K562 (cell line): Measurements from ENCODE around the gene MMP19. TPM values are rescaled to one million over a fixed set of nuclear protein-coding genes. Genes with fewer than 3 reads are reported as not detected.

Experiments
- ATF1 ChIP-seq, 2 experiments: fragments of 450-650 bp in 1 of 2; IDR thresholded peaks; 2 replicates each; pipeline ENCODE4 v1.6.1; 2016; ENCODE audit warnings: missing compliant biosample characterization in 1 of 2, missing genetic modification characterization in 1 of 2
- BCOR ChIP-seq: fragments of 450-650 bp; IDR thresholded peaks from 2 replicates; pipeline ENCODE4 v1.6.1; 2016
- BRCA1 ChIP-seq, 2 experiments: fragments of 450-650 bp in 1 of 2; sonication (generic) in 1 of 2; formaldehyde crosslinking in 1 of 2; IDR thresholded peaks; 2 replicates each; pipeline versions ENCODE4 v1.5.0 to v1.6.1; 2017 to 2020; ENCODE audit warnings: mild to moderate bottlenecking in 1 of 2, missing genetic modification reagents in 1 of 2
- ELF1 ChIP-seq: fragments of 200-800 bp; sonication (Bioruptor generic); IDR thresholded peaks from 2 replicates; pipeline ENCODE4 v1.6.1; 2016; ENCODE audit warnings: missing genetic modification characterization, missing compliant biosample characterization
- FOXA3 ChIP-seq, 2 experiments: fragments of 450-650 bp in 1 of 2; sonication (generic) in 1 of 2; formaldehyde crosslinking; IDR thresholded peaks in 1 of 2; conservative IDR thresholded peaks in 1 of 2; 2 replicates each; pipeline versions ENCODE4 v1.4.0 to v1.8.0; 2020 to 2022; ENCODE audit warnings: mild to moderate bottlenecking in 2 of 2, missing genetic modification reagents in 1 of 2
- HDAC1 ChIP-seq, 2 experiments: fragments of 450-650 bp; IDR thresholded peaks; 2 replicates each; pipeline ENCODE4 v1.6.1; 2016 to 2017; ENCODE audit warnings: inconsistent platforms in 1 of 2, mild to moderate bottlenecking in 1 of 2, moderate library complexity in 1 of 2
- HIVEP1 ChIP-seq: fragments of 250-450 bp; sonication (Bioruptor Pico); IDR thresholded peaks from 2 replicates; pipeline ENCODE4 v1.4.0; 2020; ENCODE audit warnings: mild to moderate bottlenecking
- LCOR ChIP-seq: sonication (generic); formaldehyde crosslinking; IDR thresholded peaks from 2 replicates; pipeline ENCODE4 v1.8.0; 2022; ENCODE audit warnings: mild to moderate bottlenecking, missing genetic modification reagents
- MBD2 ChIP-seq: sonication (generic); IDR thresholded peaks from 2 replicates; pipeline ENCODE4 v1.6.1; 2016; ENCODE audit warnings: low read depth, borderline replicate concordance
- MYC ChIP-seq, 2 experiments: fragments of 250-450 bp in 1 of 2; sonication (Bioruptor Pico) in 1 of 2; IDR thresholded peaks; 2 replicates each; pipeline versions ENCODE4 v1.5.1 to v1.6.1; 2012 to 2021; ENCODE audit warnings: low read depth in 2 of 2, borderline replicate concordance in 1 of 2, improper control_type of control experiment in 1 of 2, low read length in 1 of 2, mild to moderate bottlenecking in 1 of 2, moderate library complexity in 1 of 2
- NFE2L1 ChIP-seq: fragments of 450-650 bp; IDR thresholded peaks from 2 replicates; pipeline ENCODE4 v1.6.1; 2016; ENCODE audit warnings: missing genetic modification characterization, low read depth, mild to moderate bottlenecking, missing compliant biosample characterization, moderate library complexity, borderline replicate concordance
- PHF8 ChIP-seq: fragments of 200-600 bp; sonication (generic); IDR thresholded peaks from 2 replicates; pipeline ENCODE4 v1.6.1; 2012; ENCODE audit warnings: mixed run types, mild to moderate bottlenecking, inconsistent platforms, low read length, moderate library complexity, borderline replicate concordance
- POLR2G ChIP-seq: fragments of 200-400 bp; formaldehyde crosslinking; IDR thresholded peaks from 2 replicates; pipeline ENCODE4 v1.6.1; 2017; ENCODE audit warnings: low read depth, mild to moderate bottlenecking, antibody characterized with exemption, low read length, moderate library complexity
- RBFOX2 ChIP-seq: fragments of 200-400 bp; formaldehyde crosslinking; IDR thresholded peaks from 2 replicates; pipeline ENCODE4 v1.6.1; 2017; ENCODE audit warnings: low read depth, mild to moderate bottlenecking, low read length, moderate library complexity
- SMARCA4 ChIP-seq: fragments of 450-650 bp; IDR thresholded peaks from 2 replicates; pipeline ENCODE4 v1.6.1; 2016
- SMARCC2 ChIP-seq: fragments of 450-650 bp; IDR thresholded peaks from 2 replicates; pipeline ENCODE4 v1.6.1; 2017; ENCODE audit warnings: antibody characterized with exemption, moderate library complexity, mild to moderate bottlenecking, low read depth
- STAG1 ChIP-seq: sonication (generic); formaldehyde crosslinking; IDR thresholded peaks from 2 replicates; pipeline ENCODE4 v1.5.0; 2020; ENCODE audit warnings: missing genetic modification reagents, borderline replicate concordance
- TAF1 ChIP-seq: IDR thresholded peaks from 2 replicates; pipeline ENCODE4 v1.6.1; 2011; ENCODE audit warnings: mild to moderate bottlenecking, low read length, moderate library complexity; ENCODE audit not compliant: insufficient read depth, control insufficient read depth, severe bottlenecking; ENCODE audit errors: extremely low read depth
- TBP ChIP-seq: optimal IDR thresholded peaks from 2 replicates; pipeline ENCODE3; 2011; ENCODE audit warnings: low read depth, low read length, improper control_type of control experiment
- ZBTB1 ChIP-seq: sonication (generic); formaldehyde crosslinking; IDR thresholded peaks from 2 replicates; pipeline ENCODE4 v1.8.1; 2023; ENCODE audit warnings: missing genetic modification reagents, low read depth, mild to moderate bottlenecking, borderline replicate concordance
- ZC3H4 ChIP-seq: sonication (generic); formaldehyde crosslinking; IDR thresholded peaks from 2 replicates; pipeline ENCODE4 v1.9.0; 2021; ENCODE audit warnings: missing genetic modification reagents, borderline replicate concordance
- ZFX ChIP-seq: sonication (generic); formaldehyde crosslinking; IDR thresholded peaks from 2 replicates; pipeline ENCODE4 v1.8.0; 2022; ENCODE audit warnings: mild to moderate bottlenecking, missing genetic modification reagents, moderate library complexity
- ZNF232 ChIP-seq: sonication (generic); formaldehyde crosslinking; IDR thresholded peaks from 2 replicates; pipeline ENCODE4 v1.8.0; 2022; ENCODE audit warnings: mild to moderate bottlenecking, missing genetic modification reagents
- polyA plus RNA-seq, 8 experiments: library from polyadenylated mRNA; depleted of rRNA in 4 of 8; stranded (reverse) in 5 of 8; unstranded in 3 of 8; fragments of >200 nt; fragmentation: Nextera tagmentation in 2 of 8; fragmentation: Illumina TruSeq in 1 of 8; extraction: Ambion mirVana in 2 of 8; extraction: Trizol in 1 of 8; gene quantifications; 2 replicates each; pipeline versions ENCODE4 v1.2.1 to v1.2.3, GENCODE V29; 2011 to 2014; ENCODE audit warnings: inconsistent platforms in 1 of 8, missing spikeins in 1 of 8
- total RNA-seq, 7 experiments: library from RNA; depleted of rRNA in 6 of 7; stranded (reverse); fragments of >200 nt in 6 of 7; fragmentation: Illumina TruSeq in 2 of 7; extraction: Trizol in 2 of 7; gene quantifications; 2 replicates each; pipeline versions ENCODE4 v1.2.1 to v1.2.3, GENCODE V29; 2011 to 2021; ENCODE audit warnings: low replicate concordance in 1 of 7
- TF ChIP-seq, protein P1 (sequence below), 3 experiments: fragments of 200-800 bp in 1 of 3; fragments of 250-450 bp in 1 of 3; fragments of 450-650 bp in 1 of 3; sonication (Bioruptor Pico) in 1 of 3; sonication (Bioruptor generic) in 1 of 3; formaldehyde crosslinking in 1 of 3; IDR thresholded peaks; 2 replicates each; pipeline versions ENCODE4 v1.6.1 to v1.8.0; 2016 to 2022; ENCODE audit warnings: mild to moderate bottlenecking in 2 of 3, missing genetic modification characterization in 2 of 3, missing compliant biosample characterization in 1 of 3, moderate library complexity in 1 of 3

MMP19 gene
- total and polyA plus RNA-seq, 9 of the 15 experiments (the other 6 are each of a cell fraction or from before 2014, with no cell fraction given) = 0.14 to 1.6 (median 0.66) TPM

- TF ChIP-seq ZFX (CRISPR knock-in tag) (peak; percentile 61), MBD2 (no peak; the same call in 1 of the 2 replicates), STAG1 (CRISPR knock-in tag) (peak; percentile 47; the same call in 1 of the 2 replicates), SMARCC2 (0 out of 2 replicates have a peak, but pooled peaks have one; percentile 32), ZC3H4 (CRISPR knock-in tag) (peak; percentile 89; the same call in 1 of the 2 replicates), HIVEP1 (CRISPR knock-in tag) (no peak), TBP (no peak), ELF1 (tag) (no peak), TAF1 (peak; percentile 26), LCOR (CRISPR knock-in tag) (peak; percentile 47; the same call in 1 of the 2 replicates), NFE2L1 (tag) (no peak), ZBTB1 (CRISPR knock-in tag) (peak; percentile 68; the same call in 1 of the 2 replicates), ZNF232 (CRISPR knock-in tag) (no peak), PHF8 (peak; percentile 23; the same call in 1 of the 2 replicates), SMARCA4 (peak; percentile 18; the same call in 1 of the 2 replicates), RBFOX2 (peak; percentile 49), ATF1 (CRISPR knock-in tag; IDR thresholded peaks at IDR 0.05) (no peak), ATF1 (tag; IDR thresholded peaks at IDR 0.05) (no peak), FOXA3 (CRISPR knock-in tag; conservative IDR thresholded peaks at IDR 0.05 in 1 of 2, IDR thresholded peaks at IDR 0.05 in 1 of 2) (peak in 1 of 2 experiments; percentile 50; a peak in 1 of 4 replicates), BRCA1 (IDR thresholded peaks at IDR 0.05) (no peak), BRCA1 (CRISPR knock-in tag; IDR thresholded peaks at IDR 0.05) (peak; percentile 90; the same call in 1 of the 2 replicates), POLR2G (peak; percentile 44; the same call in 1 of the 2 replicates), MYC (IDR thresholded peaks at IDR 0.05; ENCODE audit: low read depth, low read length) (no peak), MYC (CRISPR knock-in tag; IDR thresholded peaks at IDR 0.05; ENCODE audit: borderline replicate concordance, low read depth) (peak; percentile 48; the same call in 1 of the 2 replicates), BCOR (no peak), HDAC1 (IDR thresholded peaks at IDR 0.05) (peak in 1 of 2 experiments; percentile 53; a peak in 1 of 4 replicates)
- TF ChIP-seq, protein P1, sequence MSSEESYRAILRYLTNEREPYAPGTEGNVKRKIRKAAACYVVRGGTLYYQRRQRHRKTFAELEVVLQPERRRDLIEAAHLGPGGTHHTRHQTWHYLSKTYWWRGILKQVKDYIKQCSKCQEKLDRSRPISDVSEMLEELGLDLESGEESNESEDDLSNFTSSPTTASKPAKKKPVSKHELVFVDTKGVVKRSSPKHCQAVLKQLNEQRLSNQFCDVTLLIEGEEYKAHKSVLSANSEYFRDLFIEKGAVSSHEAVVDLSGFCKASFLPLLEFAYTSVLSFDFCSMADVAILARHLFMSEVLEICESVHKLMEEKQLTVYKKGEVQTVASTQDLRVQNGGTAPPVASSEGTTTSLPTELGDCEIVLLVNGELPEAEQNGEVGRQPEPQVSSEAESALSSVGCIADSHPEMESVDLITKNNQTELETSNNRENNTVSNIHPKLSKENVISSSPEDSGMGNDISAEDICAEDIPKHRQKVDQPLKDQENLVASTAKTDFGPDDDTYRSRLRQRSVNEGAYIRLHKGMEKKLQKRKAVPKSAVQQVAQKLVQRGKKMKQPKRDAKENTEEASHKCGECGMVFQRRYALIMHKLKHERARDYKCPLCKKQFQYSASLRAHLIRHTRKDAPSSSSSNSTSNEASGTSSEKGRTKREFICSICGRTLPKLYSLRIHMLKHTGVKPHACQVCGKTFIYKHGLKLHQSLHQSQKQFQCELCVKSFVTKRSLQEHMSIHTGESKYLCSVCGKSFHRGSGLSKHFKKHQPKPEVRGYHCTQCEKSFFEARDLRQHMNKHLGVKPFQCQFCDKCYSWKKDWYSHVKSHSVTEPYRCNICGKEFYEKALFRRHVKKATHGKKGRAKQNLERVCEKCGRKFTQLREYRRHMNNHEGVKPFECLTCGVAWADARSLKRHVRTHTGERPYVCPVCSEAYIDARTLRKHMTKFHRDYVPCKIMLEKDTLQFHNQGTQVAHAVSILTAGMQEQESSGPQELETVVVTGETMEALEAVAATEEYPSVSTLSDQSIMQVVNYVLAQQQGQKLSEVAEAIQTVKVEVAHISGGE (CRISPR knock-in tag; IDR thresholded peaks at IDR 0.05) = no peak
Measured at GRCh38 chr12:55829967-55830600, 12.7 kb downstream of the MMP19 start (continued).
